HG03378 (cell line): ENCODE measurements around the gene GTPBP3.

Experiments
- ATAC-seq: cut with Tn5 transposase; IDR thresholded peaks from one replicate; pipeline ENCODE4 v1.9.1; 2021; ENCODE audit warnings: mild to moderate bottlenecking, moderate library complexity; ENCODE audit not compliant: unreplicated experiment

The GTPBP3 gene

GRCh38 chr19:17327068-17327653 is 10.2 kb upstream of the GTPBP3 start:
- no peak for ATAC-seq

- ATAC-seq: no peak
These were observed 9.5 kb upstream of the GTPBP3 start for GRCh38 chr19:17327654-17328516.

- ATAC-seq: no peak
These were observed 8.6 kb upstream of the GTPBP3 start for GRCh38 chr19:17328517-17329365.

GRCh38 chr19:17329366-17330261 is 7.7 kb upstream of the GTPBP3 start:
- ATAC-seq: no peak

- no peak for ATAC-seq
These were observed 6.9 kb upstream of the GTPBP3 start for GRCh38 chr19:17330262-17331044.

GRCh38 chr19:17331045-17331558 is 6.3 kb upstream of the GTPBP3 start:
- no peak for ATAC-seq

- ATAC-seq: no peak
These were observed 5.0 kb upstream of the GTPBP3 start for GRCh38 chr19:17332360-17332676.

GRCh38 chr19:17332677-17333581 is 4.4 kb upstream of the GTPBP3 start:
- ATAC-seq: no peak

- ATAC-seq: no peak
These were observed 3.5 kb upstream of the GTPBP3 start for GRCh38 chr19:17333611-17334413.

GRCh38 chr19:17334414-17335409 is 2.6 kb upstream of the GTPBP3 start, which contains the start of gene ANO8:
Gene ANO8 (minus strand): TSS chr19:17334855. CDS start chr19:17334670, 185 bp downstream.
- peak; percentile 29 for ATAC-seq

GRCh38 chr19:17335575-17335974 is 1.8 kb upstream of the GTPBP3 start:
- ATAC-seq: no peak

- ATAC-seq: no peak
These were observed 501 bp downstream of the GTPBP3 start for GRCh38 chr19:17337675-17338432.

- no peak for ATAC-seq
These were observed 1.2 kb downstream of the GTPBP3 start for GRCh38 chr19:17338433-17339078.

- ATAC-seq: no peak
These were observed 1.9 kb downstream of the GTPBP3 start for GRCh38 chr19:17339088-17339741.
